ENCODE measurements around the gene PGAP2.

- TF ChIP-seq CTCF (conservative IDR thresholded peaks at IDR 0.05), result no peak
- TF ChIP-seq EZH2 (IDR thresholded peaks at IDR 0.05; ENCODE audit: low read depth), result no peak
These were observed 24.7 kb upstream of the PGAP2 start for GRCh38 chr11:3783611-3784010.

Data from PC-9 (cell line).